Hippocampal formation (tissue), 2 donors: Measurements from ENCODE around the gene TTF2.
"Not testable (repeated sequence)": the region's sequence is repeated elsewhere in the genome, so short reads cannot be mapped to it uniquely, and the experiment has no call there.

ENCODE experiments used
- DNase-seq, 2 donors: peaks; one replicate each; lab custom pipeline; 2025; lab: John Stamatoyannopoulos, UW

The TTF2 gene

DNA sequence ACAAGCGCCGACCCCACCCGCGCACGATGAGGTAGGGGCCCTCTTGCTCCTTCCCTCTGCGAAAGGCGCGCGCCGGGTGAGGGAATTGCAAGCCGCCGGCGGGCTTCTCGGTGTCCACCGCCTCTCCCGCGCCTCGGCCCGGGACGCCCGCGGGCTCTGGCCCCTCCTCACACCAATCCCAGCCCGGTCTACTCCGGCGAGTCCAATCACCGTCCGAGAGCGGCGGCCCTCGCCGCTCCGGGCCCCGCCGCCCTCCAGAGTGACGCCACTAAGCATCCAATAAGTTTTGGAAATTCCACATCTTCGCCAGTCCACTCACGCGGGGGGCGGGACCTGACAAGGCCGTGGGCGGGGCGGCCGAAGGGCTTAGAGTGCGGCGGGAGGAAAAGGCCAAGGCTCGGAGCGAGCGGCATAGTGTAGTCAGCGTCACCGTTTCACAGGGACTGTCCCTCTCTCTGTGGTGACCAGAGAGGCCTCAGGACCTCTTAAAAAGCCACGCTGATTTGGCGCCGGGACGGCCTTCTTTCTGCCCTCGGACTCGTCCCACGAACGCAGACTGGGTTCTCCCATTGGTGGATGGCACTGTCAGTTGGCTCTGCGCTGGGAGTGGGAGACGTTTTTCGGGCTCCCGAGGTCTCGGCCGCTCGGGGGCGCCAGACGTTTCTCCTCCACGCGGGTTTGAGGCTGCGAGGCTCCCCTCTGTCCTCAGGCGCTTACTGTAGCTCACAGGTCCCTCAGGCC lies 61.6 kb downstream of the TTF2 start, which contains the start of gene TRIM45:
TRIM45 (minus strand) TSS at position 161 of the 741 bp plus-strand sequence. CDS start 548 bp downstream, outside the sequence.
- DNase-seq, result peak; percentile 97 to 98

DNA sequence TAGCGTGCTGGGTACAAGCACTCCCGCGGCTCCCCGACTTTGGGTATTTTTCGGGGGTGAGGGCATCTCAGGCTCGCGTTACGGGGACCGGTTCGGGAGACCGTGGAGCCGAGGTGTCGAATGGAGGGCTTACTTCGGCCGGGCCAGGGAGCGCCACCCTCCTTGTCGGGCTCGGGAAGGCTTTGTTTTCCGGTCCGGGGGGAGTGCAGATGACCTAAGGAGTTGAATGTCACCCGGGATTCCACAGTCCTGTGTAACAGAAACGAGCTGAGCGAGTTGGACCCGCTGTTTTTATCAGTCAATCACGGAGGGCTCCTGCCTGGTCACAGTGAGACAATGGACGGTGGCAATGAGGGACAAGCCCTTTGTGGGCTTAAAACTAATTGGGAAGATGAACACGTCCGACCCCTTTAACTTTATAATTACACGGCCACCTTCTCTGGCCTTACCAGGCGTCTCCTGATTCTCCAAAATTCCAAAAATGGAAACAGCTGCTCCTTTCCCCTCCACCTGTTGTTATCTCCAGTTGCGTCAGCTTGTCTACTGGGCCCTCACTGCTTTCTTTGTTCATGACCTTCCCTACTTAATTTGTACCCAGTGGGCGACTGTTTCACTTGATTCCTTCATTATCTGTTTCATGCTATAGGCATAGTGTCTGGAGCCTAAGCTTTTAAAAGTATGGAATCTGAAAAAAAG lies 62.4 kb downstream of the TTF2 start:
- DNase-seq, result no peak

DNA sequence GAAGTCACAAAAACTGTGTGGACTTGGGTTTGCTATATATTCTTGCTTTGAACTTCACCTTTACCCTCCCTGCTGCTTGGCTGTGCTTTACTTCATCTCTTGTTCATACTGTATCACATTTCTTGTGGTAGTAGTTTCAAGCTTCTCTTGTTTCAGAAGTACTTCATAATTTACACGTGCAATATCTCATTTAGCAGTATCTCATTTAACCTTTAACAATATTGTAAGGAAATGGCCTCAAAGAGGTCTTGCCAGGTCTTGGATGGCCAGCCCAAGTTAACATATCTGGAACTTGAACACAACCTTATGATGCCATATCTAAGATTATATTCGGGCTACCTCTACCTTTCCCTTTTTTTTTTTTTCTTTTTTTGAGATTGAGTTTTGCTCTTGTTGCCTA lies 63.1 kb downstream of the TTF2 start:
- no peak for DNase-seq

DNA sequence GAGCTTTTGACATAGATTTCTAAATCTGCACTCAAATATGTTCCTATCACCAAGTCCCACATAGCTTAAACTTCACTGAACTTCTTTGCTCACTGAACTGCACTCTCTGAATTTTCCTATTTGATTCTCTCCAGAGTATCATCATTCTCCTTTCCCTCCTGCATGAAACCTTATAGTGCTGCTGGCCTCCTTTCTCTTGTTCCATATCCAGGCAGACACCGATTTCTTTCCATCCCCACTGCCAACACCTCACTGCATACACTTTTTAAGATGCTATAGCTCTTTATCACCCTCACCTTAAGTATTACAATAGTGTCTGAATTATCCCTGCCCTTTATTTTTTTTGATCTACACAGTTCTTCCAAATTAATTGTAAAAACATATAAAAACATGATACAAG lies 64.5 kb downstream of the TTF2 start:
- DNase-seq, result no peak

DNA sequence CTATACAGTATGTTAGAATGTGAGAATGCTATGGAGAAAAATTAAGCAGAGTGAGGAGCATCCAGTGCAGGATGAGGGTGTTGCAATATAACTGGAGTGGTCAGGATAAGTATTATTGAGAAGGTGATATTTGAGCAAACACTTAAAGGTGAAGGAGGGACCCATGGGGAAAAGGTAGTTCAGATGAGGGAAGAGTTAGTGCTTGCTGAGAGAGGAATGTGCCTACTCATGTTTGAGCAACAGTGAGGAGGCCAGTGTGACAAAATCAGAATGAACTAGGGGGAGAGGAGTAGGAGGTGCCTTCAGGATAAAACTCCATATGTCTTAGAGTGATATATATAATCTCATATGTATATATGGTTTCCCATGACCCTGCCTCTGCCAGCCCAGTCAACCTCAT lies 67.7 kb downstream of the TTF2 start:
- no peak for DNase-seq

DNA sequence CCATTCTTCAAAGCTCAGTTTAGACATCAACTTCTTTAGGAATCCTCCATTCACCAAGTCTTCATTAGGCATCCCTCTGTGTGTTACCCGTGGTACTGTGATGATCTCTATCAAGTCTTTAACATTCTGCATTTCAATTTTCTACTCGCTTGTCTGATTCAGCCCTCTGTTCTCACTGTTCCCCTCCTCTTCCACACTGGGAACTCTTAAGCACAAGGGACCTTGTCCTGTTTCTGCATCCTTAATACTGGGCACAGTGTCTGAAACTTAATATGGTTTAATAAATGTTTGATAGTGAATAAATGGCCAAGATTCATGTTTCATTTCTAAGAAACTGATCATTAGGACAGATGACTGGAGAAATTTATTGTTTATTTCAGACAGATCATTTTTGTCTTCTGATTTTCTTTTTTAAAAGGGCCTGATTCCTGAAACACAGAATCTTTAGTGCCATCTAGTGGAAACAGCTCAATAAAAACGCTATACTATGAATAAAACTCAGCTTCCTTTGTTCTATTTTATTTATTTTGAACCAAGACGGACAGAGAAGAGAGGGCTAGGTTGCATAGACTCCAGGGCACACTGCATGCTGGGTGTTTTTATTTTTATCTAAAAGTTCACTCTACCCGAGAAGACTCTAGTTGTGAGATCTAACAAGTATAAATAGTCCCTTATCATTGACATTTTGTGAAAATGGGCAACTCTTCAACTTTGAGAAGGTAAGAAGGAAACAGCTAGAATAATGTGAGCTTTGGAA lies 68.4 kb downstream of the TTF2 start:
- DNase-seq, result peak in 1 of 2 donors; percentile 56

DNA sequence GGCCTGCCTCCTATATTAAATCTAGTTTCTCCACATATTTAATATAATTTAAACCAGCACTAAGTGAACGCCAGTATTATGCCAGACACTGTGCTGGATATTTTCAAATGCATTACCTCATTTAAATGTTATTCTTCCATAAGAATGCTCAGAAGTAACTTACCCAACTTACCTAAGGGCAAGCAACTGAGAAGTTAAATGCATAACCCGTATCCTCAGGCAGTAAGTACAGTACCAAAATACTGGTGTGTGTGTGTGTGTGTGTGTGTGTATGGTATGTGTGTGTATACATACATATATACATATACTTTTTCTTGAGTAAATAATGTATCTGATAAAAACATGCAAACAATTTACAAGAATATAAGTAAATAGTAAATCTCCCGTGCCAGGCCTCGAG lies 70.4 kb downstream of the TTF2 start:
- no peak for DNase-seq

DNA sequence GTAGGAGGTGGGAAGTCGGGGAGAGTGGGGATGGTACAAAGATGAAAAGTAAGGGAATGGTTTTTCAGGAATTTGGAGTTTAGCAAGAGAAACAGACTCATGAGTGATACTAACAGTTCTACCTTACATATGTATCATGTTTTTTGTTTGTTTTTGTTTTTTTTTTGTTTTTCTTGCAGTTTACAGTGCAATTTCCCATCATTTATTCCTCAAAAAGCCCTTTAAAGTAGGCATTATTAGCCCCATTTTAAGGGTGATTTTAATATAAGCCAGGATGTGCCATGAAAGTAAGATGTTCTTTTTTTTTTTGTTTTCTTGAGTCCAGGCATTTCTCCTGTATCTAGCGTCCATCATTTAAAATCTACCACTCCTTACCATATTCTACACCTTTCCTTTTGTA lies 75.2 kb downstream of the TTF2 start:
- DNase-seq, result no peak

DNA sequence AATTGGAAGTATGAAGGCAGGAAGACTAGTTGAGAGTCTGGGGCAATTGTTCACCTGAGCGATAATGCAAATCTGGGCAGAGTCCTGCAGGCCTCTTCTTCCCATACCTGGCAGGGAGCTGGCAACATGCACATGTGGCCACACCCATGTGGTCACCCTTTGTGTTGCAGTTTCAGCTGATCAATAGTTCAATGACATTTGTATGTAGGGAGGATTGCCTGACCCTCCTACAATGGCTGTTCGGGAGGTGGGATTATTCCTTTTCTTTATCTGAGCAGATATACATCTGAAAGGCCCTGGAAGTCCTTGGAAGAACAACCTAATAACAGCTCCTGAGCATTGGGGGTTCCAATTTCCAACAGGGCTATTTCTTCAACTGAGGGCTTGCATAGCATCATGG lies 76.6 kb downstream of the TTF2 start:
- no peak for DNase-seq

DNA sequence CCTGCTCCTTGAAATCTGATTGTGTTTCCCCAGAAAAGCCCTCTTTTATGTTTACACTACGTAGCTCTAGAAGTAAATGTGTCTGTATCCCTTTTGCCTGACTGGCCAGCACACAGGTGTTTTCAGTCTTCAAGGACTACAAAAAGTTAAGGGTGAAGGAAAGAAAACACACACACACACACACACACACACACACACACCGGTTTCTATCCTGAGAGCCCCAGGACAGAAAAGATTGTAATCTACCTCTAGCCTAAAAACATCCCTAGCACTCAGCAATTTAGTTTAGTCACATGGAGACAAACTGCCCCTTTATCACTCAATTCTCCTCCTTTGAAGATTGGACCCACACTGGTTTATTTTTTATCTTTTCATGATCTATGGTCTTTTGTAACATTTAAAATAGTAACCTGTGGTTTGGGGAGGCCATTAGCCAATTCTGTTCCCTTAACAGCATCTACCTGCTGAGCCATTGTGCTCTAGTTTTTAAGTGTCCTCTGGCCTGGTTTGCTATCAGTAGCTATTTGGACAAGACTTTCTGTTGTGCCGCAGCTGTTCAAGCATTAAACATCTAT lies 77.2 kb downstream of the TTF2 start:
- DNase-seq, result no peak

DNA sequence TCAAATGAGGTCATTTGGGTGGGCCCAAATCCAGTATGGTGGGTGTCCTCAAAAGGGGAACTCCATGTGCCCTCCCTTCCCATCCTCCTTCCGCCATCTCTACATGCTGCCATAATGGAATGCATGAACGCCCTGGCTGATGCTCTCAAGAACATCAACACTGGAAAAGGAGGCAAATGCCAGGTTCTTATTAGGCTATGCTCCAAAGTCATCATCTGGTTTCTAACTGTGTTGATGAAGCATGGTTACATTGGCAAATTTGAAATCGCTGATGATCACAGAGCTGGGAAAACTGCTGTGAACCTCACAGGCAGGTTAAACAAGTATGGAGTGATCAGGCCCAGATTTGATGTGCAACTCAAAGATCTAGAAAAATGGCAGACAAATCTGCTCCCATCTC lies 78.0 kb downstream of the TTF2 start:
- DNase-seq, result no peak

DNA sequence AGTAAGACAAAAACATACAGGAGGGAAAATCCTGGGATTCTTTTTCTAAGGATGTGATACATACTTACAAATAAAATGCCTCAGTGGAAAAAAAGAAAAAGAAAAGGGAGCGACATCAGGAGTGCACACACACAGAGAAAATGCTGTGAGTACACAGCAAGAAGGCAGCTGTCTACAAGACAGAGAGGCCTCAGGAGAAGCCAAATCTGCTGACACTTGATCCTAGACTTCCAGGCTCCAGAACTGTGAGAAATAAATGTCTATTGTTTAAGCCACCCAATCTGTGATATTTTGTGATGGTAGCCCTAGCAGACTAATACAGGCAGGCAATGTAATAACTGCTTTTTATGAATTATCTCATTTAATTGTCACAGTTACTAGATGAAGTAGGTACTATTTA lies 78.4 kb downstream of the TTF2 start:
- DNase-seq, result no peak

DNA sequence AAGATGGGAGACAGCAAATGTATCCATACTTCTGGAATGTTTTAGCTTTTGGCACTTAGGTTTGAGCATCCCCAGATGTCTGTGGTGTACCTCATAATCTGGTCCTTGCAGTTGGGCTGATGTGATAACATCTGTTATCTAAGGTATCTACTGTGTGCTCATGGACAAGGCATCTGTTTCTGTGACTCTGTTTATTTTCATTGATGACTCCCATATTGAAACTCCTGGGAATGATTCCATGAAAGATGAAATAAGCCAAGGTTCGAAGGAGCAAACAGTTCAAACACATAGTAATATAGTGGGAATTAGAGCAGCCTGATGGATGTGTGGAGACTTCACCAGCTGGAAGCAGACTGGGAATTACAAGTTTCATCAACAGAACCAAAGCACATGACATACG lies 82.1 kb downstream of the TTF2 start:
- no peak for DNase-seq

DNA sequence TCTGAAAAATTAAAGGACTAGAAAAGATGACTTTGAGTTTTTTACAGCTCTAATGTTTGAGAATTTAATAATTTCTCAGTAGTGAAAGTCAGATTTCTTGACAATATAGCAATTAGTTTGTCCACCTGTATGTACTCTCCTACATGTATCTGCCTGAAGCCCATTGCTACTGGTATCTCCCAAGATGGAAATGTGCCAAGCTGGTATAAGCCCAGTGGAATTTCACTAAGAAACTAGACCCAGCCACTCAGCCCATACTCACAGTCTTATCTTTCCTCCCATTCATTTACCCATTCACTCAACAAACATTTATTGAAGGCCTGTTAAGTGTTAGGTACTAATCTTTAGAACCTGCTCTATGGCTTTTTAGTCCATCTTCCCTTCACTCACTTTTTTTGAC lies 83.0 kb downstream of the TTF2 start:
- DNase-seq, result no peak

DNA sequence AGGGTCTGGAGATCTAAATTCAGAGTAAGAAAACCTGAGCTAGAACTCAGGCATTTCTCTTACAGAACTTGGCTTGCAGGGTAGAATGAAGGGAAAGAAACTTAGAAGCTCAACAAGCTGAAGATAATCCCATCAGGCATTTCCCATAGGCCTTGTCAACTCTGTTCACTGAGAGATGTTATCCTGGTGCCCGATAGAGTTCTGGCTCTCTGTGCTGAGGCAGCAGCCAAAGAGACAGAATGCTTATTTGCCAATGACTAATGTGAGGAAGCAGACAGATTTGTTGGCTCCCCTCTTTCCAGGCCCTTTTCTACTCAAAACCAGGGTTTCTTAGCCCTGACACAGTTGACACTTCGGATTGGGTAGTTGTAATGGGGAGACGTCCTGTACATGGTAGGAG lies 83.7 kb downstream of the TTF2 start:
- no peak for DNase-seq

DNA sequence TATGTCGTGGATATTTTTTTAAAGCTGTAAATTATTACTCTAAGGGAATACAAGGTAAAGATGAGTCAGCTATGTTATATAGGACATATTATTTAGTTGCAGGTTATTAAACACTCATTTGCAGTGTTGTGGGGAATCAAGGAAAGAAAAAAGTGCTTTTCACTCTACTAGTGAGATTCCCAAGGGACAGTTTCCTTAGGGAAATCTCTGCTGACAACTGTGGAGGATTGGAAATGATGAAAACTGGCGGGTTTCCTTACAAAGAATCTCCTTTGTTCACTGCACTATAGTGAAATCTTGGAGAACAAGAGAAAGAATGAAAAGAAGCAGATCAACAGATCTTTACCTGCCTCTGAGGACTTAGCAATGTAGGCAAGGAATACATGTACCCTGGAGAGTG lies 85.9 kb downstream of the TTF2 start:
- DNase-seq, result no peak

DNA sequence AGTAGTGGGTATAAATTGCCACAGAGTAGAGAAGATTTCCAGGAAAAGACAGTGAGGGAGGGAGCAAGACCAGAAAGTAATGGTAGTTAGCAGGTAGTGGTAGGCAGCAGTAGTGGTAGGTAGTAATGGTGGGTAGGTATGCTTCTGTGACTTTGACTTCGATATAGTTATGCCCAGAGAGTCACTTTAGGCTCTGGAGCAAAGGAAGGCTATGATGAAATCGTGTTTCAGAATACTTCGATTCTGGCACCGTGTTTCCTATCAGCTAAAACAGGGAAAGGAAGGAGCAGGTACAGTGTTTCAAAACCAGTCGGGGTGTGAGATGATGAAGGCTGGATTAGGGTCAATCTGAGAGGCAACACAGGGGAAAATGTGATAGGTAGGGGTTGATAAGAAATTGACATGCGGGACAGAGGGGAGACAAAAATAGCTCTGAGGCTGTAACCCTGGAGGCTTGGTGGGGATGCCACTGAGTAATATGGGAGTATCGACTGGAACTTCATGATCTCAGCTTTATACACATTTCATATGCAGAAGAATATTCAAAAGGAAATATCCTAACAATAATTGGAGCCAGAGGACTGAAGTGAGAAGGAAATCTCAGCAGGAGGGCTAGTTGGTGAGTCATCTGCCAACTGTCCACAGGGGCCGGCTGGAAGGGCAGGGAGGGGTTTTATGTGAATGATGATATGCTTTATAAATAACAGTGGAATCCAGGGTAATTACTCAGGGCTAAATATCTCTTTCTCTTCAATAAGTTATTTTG lies 86.6 kb downstream of the TTF2 start:
- no peak for DNase-seq

DNA sequence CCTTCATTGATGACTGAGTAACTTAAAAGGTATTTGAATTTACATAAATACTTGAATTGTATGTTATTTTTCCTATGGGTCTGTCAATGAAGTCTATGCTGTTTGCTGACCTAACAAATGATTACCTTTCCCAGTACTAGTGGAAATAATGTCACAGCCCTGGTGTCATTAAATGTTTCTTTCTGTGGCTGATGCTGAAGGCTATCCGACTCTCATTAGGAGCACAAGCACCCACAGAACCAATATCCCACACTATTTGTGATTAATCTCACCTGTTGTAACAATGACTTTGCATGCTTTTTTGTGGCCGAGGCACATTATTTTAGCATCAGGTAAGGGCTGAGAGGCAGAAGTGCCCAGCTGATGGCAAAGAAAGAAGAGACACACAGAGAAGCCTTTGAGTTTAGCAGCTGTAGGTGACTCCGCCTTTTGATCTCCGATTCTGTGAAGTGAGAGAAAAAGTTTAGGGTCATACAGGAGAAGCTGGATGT lies 87.3 kb downstream of the TTF2 start:
- DNase-seq, result no peak

DNA sequence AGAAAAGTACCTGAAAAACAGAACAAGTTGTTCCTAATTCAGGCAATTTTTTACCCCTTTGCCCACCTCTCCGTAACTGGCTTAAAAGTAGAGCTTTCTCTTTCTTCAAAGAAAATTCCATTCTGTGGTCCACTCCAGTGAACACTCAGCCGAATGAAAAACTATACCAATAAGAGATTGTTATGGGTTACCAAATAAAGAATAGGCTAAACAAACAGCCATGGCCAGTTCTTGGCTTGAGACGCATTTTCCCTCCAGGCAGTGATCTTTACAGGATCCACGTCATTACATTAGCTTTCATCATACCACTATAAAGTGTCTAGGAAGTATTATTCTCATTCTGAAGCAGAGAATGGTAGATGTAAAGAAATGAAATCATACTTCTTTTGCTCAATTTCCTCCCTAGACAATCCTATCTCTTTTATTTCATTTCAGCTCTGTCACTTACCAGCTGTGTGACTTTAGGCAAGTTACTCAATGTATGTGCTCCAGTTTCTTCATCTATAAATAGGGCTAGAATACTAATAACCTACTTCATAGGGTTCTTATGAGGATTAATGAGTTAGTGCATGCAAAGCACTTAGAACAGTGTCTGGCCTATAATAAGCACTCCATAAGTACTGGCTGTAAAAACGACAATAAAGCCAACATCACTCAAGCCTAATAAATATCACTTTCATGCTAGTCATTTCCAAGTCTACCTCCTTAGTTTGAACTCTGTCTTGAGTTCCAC lies 87.9 kb downstream of the TTF2 start:
- no peak for DNase-seq

DNA sequence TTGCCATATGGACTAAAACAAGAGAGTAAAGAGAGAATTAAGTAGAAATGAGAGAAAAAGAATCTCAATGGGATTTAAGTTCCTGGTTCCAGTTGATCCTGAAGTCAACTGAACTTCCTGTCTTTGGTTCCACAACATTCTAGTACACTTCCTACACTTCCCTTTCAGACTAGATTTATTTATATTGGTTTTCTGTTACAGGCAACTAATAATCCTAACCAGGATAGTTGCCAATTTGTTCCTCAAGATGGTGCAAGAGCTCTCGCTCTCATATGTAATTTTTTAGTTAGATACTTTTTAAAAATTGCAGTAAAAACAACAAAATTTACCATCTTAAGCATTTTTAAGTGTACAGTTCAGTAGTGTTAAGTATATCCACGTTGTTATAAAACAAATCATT lies 90.2 kb downstream of the TTF2 start:
- DNase-seq, result no peak

DNA sequence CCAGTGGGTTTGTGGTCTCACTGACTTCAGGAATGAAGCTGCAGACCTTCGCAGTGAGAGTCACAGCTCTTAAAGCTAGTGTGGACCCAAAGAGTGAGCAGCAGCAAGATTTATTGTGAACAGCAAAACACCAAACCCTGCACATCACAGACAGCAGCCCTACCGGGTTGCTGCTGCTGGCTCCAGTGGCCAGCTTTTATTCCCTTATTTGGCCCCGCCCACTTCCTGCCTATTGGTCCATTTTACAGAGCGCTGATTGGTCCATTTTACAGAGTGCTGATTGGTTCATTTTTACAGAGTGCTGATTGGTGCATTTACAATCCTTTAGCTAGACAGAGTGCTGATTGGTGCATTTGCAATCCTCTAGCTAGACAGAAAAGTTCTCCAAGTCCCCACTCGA lies 91.2 kb downstream of the TTF2 start:
- DNase-seq, result not testable (repeated sequence)
